Fibroblast of lung (primary cell): ENCODE data around the gene SEC24D. TPM values are rescaled to one million over a fixed set of nuclear protein-coding genes. Genes with fewer than 3 reads are reported as not detected.
A peak's percentile ranks its signal among the peaks of the same experiment; 100 is the strongest.
"Not testable (repeated sequence)": the region's sequence is repeated elsewhere in the genome, so short reads cannot be mapped to it uniquely, and the experiment has no call there.

Experiments
- DNase-seq, 2 donors: peaks; one replicate each; pipeline versions ENCODE4 v3.0.0 to v3.0.0-alpha.2; 2010; ENCODE audit warnings: low read depth in 2 of 2
- H2AFZ ChIP-seq: 2 replicates; pipeline ENCODE4 v1.5.1; 2012; ENCODE audit warnings: low read length, control low read depth, inconsistent platforms
- H3K27ac ChIP-seq: 2 replicates; pipeline ENCODE4 v1.5.1; 2011; ENCODE audit warnings: low read length, control low read depth; ENCODE audit not compliant: insufficient read depth
- H3K27me3 ChIP-seq: 2 replicates; pipeline ENCODE4 v1.5.1; 2011; ENCODE audit warnings: mild to moderate bottlenecking, low read length; ENCODE audit not compliant: control insufficient read depth, insufficient read depth
- H3K36me3 ChIP-seq: 2 replicates; pipeline ENCODE4 v1.5.1; 2011; ENCODE audit warnings: low read length; ENCODE audit not compliant: control insufficient read depth, insufficient read depth
- H3K4me1 ChIP-seq: 2 replicates; pipeline ENCODE4 v1.5.1; 2011; ENCODE audit warnings: low read length; ENCODE audit not compliant: control insufficient read depth, insufficient read depth; ENCODE audit errors: extremely low read depth
- H3K4me2 ChIP-seq: 2 replicates; pipeline ENCODE4 v1.5.1; 2011; ENCODE audit warnings: low read length, control low read depth; ENCODE audit not compliant: insufficient read depth; ENCODE audit errors: extremely low read depth
- H3K4me3 ChIP-seq, 4 experiments: fragments of 200-600 bp in 1 of 4; sonication (generic) in 1 of 4; replicated peaks in 1 of 4; 2 replicates each; pipeline ENCODE4 v1.5.1; 2011 to 2016; ENCODE audit warnings: low read length in 4 of 4, low read depth in 3 of 4, mild to moderate bottlenecking in 3 of 4, control low read depth in 2 of 4, inconsistent platforms in 1 of 4, mixed read lengths in 1 of 4; ENCODE audit not compliant: insufficient read depth in 1 of 4; ENCODE audit errors: control extremely low read depth in 1 of 4
- H3K79me2 ChIP-seq: 2 replicates; pipeline ENCODE4 v1.5.1; 2012; ENCODE audit warnings: mild to moderate bottlenecking, low read length, inconsistent platforms; ENCODE audit not compliant: control insufficient read depth, insufficient read depth
- H3K9ac ChIP-seq: 2 replicates; pipeline ENCODE4 v1.5.1; 2011; ENCODE audit warnings: mild to moderate bottlenecking, low read length, control low read depth; ENCODE audit not compliant: insufficient read depth
- H3K9me3 ChIP-seq: 2 replicates; pipeline ENCODE4 v1.5.1; 2012; ENCODE audit warnings: low read depth, low read length; ENCODE audit not compliant: control insufficient read depth, insufficient read depth
- H4K20me1 ChIP-seq: 2 replicates; pipeline ENCODE4 v1.5.1; 2011; ENCODE audit warnings: low read length; ENCODE audit not compliant: control insufficient read depth, insufficient read depth; ENCODE audit errors: extremely low read depth
- EZH2 ChIP-seq: IDR thresholded peaks from 2 replicates; pipeline ENCODE4 v1.5.1; 2012; ENCODE audit warnings: low read length, control low read depth, mild to moderate bottlenecking; ENCODE audit errors: missing control alignments
- polyA plus RNA-seq, 2 donors: library from polyadenylated mRNA; depleted of rRNA in 1 of 2; stranded (reverse) in 1 of 2; unstranded in 1 of 2; fragments of >200 nt; gene quantifications; 2 replicates each; pipeline ENCODE4 v1.2.1, GENCODE V29; 2011 to 2012; ENCODE audit warnings: missing spikeins in 1 of 2
- total RNA-seq: library from RNA; depleted of rRNA; stranded (reverse); fragments of >200 nt; gene quantifications from 2 replicates; pipeline ENCODE4 v1.2.1, GENCODE V29; 2014
- TF ChIP-seq, protein P1 (sequence below), 2 donors: IDR thresholded peaks in 1 of 2; conservative IDR thresholded peaks in 1 of 2; 1 replicate in 1 of 2; 2 replicates in 1 of 2; pipeline ENCODE4 v1.5.1; 2011 to 2012; ENCODE audit warnings: low read length in 2 of 2, control low read depth in 1 of 2, inconsistent platforms in 1 of 2, low read depth in 1 of 2, mild to moderate bottlenecking in 1 of 2

SEC24D gene
- total and polyA plus RNA-seq, 2 donors (not counting 1 experiment from before 2014, with no cell fraction given) = 64.6 to 105 TPM

- H3K27ac ChIP-seq = no peak overlapping the region
- H2AFZ ChIP-seq = no peak overlapping the region
- no peak overlapping the region for H3K9ac ChIP-seq
- no peak for TF ChIP-seq EZH2
- TF ChIP-seq, protein P1, sequence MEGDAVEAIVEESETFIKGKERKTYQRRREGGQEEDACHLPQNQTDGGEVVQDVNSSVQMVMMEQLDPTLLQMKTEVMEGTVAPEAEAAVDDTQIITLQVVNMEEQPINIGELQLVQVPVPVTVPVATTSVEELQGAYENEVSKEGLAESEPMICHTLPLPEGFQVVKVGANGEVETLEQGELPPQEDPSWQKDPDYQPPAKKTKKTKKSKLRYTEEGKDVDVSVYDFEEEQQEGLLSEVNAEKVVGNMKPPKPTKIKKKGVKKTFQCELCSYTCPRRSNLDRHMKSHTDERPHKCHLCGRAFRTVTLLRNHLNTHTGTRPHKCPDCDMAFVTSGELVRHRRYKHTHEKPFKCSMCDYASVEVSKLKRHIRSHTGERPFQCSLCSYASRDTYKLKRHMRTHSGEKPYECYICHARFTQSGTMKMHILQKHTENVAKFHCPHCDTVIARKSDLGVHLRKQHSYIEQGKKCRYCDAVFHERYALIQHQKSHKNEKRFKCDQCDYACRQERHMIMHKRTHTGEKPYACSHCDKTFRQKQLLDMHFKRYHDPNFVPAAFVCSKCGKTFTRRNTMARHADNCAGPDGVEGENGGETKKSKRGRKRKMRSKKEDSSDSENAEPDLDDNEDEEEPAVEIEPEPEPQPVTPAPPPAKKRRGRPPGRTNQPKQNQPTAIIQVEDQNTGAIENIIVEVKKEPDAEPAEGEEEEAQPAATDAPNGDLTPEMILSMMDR (conservative IDR thresholded peaks at IDR 0.05 in 1 of 2, IDR thresholded peaks at IDR 0.05 in 1 of 2; ENCODE audit: low read depth in 1 of 2, low read length in 2 of 2) = peak in 1 of 2 donors; percentile 30
- H3K79me2 ChIP-seq = no peaks in the 10 kb centered on the region
- H3K4me3 ChIP-seq = no peak overlapping the region
- H3K4me2 ChIP-seq = no peak overlapping the region
- no peaks in the 10 kb centered on the region for H3K36me3 ChIP-seq
- no peaks in the 10 kb centered on the region for H3K4me1 ChIP-seq
- no peaks in the 10 kb centered on the region for H3K9me3 ChIP-seq
- no peaks in the 10 kb centered on the region for H4K20me1 ChIP-seq
- H3K27me3 ChIP-seq = no peaks in the 10 kb centered on the region
- no peak for DNase-seq
Observed at GRCh38 chr4:118883861-118884260, 47.9 kb upstream of the SEC24D start.

DNA sequence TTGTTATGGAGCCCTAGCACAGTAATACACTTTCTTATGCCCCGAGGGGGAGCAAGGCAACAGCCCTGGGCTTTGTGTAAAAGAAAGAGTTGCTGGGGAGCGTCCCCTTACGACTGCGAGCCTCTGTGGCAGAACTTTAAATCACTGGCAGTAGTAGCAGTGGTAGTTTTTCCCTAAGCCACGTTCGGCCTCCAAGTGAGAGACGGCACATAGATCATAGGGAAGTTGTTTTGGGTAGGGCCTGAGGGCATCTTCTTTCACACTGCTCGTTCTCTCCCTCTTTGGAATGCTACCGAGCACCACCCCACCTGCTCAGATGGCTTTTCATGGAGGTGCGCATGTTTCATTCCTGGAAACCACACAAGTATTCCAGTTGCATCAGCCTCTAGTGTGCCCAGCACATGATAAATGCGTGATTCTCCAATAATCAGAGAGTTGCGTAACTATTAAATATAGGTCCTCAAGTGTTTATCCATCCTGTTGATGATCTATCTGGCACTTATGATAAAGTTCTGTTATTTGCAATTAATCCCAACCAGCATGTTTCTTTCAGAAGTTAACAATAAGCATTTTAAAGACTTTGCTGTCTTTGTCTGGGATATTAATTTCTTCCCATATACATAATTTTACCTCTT is 45.7 kb upstream of the SEC24D start:
- H3K4me3 ChIP-seq = no peak overlapping the region
- H3K9ac ChIP-seq = no peak overlapping the region
- H3K36me3 ChIP-seq = no peaks in the 10 kb centered on the region
- H3K79me2 ChIP-seq = no peaks in the 10 kb centered on the region
- no peaks in the 10 kb centered on the region for H3K27me3 ChIP-seq
- no peak overlapping the region for H3K27ac ChIP-seq
- no peak overlapping the region for H2AFZ ChIP-seq
- H3K4me1 ChIP-seq = no peaks in the 10 kb centered on the region
- no peak for DNase-seq
- H3K9me3 ChIP-seq = no peaks in the 10 kb centered on the region
- H4K20me1 ChIP-seq = no peaks in the 10 kb centered on the region
- no peak overlapping the region for H3K4me2 ChIP-seq
- no peak for TF ChIP-seq EZH2
- TF ChIP-seq, protein P1 (conservative IDR thresholded peaks at IDR 0.05 in 1 of 2, IDR thresholded peaks at IDR 0.05 in 1 of 2; ENCODE audit: low read depth in 1 of 2, low read length in 2 of 2) = no peak

- H3K27ac ChIP-seq = no peak overlapping the region
- no peaks in the 10 kb centered on the region for H3K9me3 ChIP-seq
- H3K36me3 ChIP-seq = no peaks in the 10 kb centered on the region
- H3K4me1 ChIP-seq = no peaks in the 10 kb centered on the region
- no peak overlapping the region for H2AFZ ChIP-seq
- no peak overlapping the region for H3K4me2 ChIP-seq
- DNase-seq = no peak
- no peak overlapping the region for H3K4me3 ChIP-seq
- no peak overlapping the region for H3K9ac ChIP-seq
- no peaks in the 10 kb centered on the region for H3K79me2 ChIP-seq
- no peaks in the 10 kb centered on the region for H3K27me3 ChIP-seq
- TF ChIP-seq EZH2 = no peak
- TF ChIP-seq, protein P1 (conservative IDR thresholded peaks at IDR 0.05 in 1 of 2, IDR thresholded peaks at IDR 0.05 in 1 of 2; ENCODE audit: low read depth in 1 of 2, low read length in 2 of 2) = no peak
- H4K20me1 ChIP-seq = no peaks in the 10 kb centered on the region
Observed at GRCh38 chr4:118879409-118879808, 43.5 kb upstream of the SEC24D start.

DNA sequence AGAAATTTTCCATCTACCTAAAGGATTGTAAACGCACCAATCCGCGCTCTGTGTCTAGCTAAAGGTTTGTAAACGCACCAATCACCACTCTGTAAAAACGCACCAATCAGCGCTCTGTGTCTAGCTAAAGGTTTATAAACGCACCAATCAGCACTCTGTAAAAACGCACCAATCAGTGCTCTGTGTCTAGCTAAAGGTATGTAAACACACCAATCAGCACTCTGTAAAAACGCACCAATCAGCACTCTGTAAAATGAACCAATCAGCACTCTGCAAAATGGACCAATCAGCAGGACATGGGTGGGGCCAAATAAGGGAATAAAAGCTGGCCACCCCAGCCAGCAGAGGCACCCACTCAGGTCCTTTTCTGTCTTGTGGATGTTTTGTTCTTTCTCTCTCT is 42.6 kb upstream of the SEC24D start:
- H3K4me1 ChIP-seq, H3K27ac ChIP-seq, H3K4me3 ChIP-seq, H3K79me2 ChIP-seq, H3K4me2 ChIP-seq, H3K27me3 ChIP-seq, H3K36me3 ChIP-seq, H3K9me3 ChIP-seq, H2AFZ ChIP-seq, H3K9ac ChIP-seq, DNase-seq, H4K20me1 ChIP-seq: not testable (repeated sequence)
